Activated T-helper 2 cell treated with anti-CD3 and anti-CD28 coated beads, Interferon-gamma antibody, Interleukin-2, Interleukin-4, amounts not matched to agents 10 μg/mL and 5 μg/mL and 100 μg/mL, durations not matched to agents 14 hours and 24 hours and 36 hours (primary cell): ENCODE results near the gene DTNB. TPM values are rescaled to one million over a fixed set of nuclear protein-coding genes. Genes with fewer than 3 reads are reported as not detected.
"Not testable (repeated sequence)": the region's sequence is repeated elsewhere in the genome, so short reads cannot be mapped to it uniquely, and the experiment has no call there.

Experiments
- DNase-seq: peaks from one replicate; pipeline ENCODE4 v3.0.0; 2021; ENCODE audit warnings: low spot score
- H3K27ac Mint-ChIP-seq: one replicate; pipeline ENCODE4 v1.8.0; 2021; ENCODE audit warnings: mixed read lengths
- H3K27me3 Mint-ChIP-seq: one replicate; pipeline ENCODE4 v1.8.0; 2021; ENCODE audit warnings: low read depth, mixed read lengths
- H3K36me3 Mint-ChIP-seq: one replicate; pipeline ENCODE4 v1.8.0; 2021; ENCODE audit warnings: low read depth, mixed read lengths
- H3K4me1 Mint-ChIP-seq: one replicate; pipeline ENCODE4 v1.8.0; 2021; ENCODE audit warnings: low read depth, mixed read lengths
- H3K4me3 Mint-ChIP-seq: one replicate; pipeline ENCODE4 v1.8.0; 2021; ENCODE audit warnings: low read depth, mild to moderate bottlenecking, moderate library complexity, mixed read lengths
- H3K9me3 Mint-ChIP-seq: one replicate; pipeline ENCODE4 v1.8.0; 2021; ENCODE audit warnings: mixed read lengths
- intact Hi-C: fragments of 100-400 bp; cut with micrococcal nuclease; formaldehyde crosslinking; loops from one replicate; pipeline ENCODE4 v1.15.1; 2023
- total RNA-seq: library from RNA; stranded (reverse); gene quantifications from 2 replicates; pipeline ENCODE4 v1.2.3, GENCODE V29; 2022

DTNB gene
- total RNA-seq, 1 donor from 2014 or later: 33.9 TPM

- Mint-ChIP-seq H3K27me3 (peaks cover 14% of the 10 kb centered on the region), H3K36me3 (no peaks in the 10 kb centered on the region), H3K9me3 (no peaks in the 10 kb centered on the region), H3K27ac (peak overlapping the region; percentile 31), H3K4me1 (peaks cover 34% of the 10 kb centered on the region), H3K4me3 (peak overlapping the region; percentile 79)
- intact Hi-C loops: loop anchor here (5.0 to 10.0 kb wide), 4 partner anchors 84 to 309 kb away; partner anchors contain the start of gene ASXL2
- DNase-seq: no peak
Measured at GRCh38 chr2:25671622-25672021, 1.8 kb downstream of the DTNB start.

GRCh38 chr2:25669520-25669919, 3.9 kb downstream of the DTNB start:
- H3K4me1 Mint-ChIP-seq: peaks cover 31% of the 10 kb centered on the region
- no peak for DNase-seq
- intact Hi-C loops: no loop called here
- H3K27ac Mint-ChIP-seq: no peak overlapping the region
- H3K9me3 Mint-ChIP-seq: no peaks in the 10 kb centered on the region
- peaks cover 3% of the 10 kb centered on the region for H3K27me3 Mint-ChIP-seq
- no peak overlapping the region for H3K4me3 Mint-ChIP-seq
- H3K36me3 Mint-ChIP-seq: no peaks in the 10 kb centered on the region

GRCh38 chr2:25666218-25666617, 7.2 kb downstream of the DTNB start:
- no peak for DNase-seq
- Mint-ChIP-seq H3K4me3 (no peak overlapping the region), H3K36me3 (no peaks in the 10 kb centered on the region), H3K27me3 (peaks cover 2% of the 10 kb centered on the region), H3K9me3 (no peaks in the 10 kb centered on the region), H3K27ac (no peak overlapping the region), H3K4me1 (peaks cover 17% of the 10 kb centered on the region)
- intact Hi-C loops: no loop called here

- H3K9me3 Mint-ChIP-seq, H3K27ac Mint-ChIP-seq, intact Hi-C loops, DNase-seq, H3K4me3 Mint-ChIP-seq, H3K36me3 Mint-ChIP-seq, H3K27me3 Mint-ChIP-seq: not testable (repeated sequence)
- peaks cover 17% of the 10 kb centered on the region for H3K4me1 Mint-ChIP-seq
Measured at GRCh38 chr2:25665429-25665828, 7.9 kb downstream of the DTNB start.

GRCh38 chr2:25664965-25665307, 8.4 kb downstream of the DTNB start:
- Mint-ChIP-seq H3K4me1 (peaks cover 16% of the 10 kb centered on the region), H3K27ac (no peak overlapping the region), H3K36me3 (no peaks in the 10 kb centered on the region), H3K27me3 (no peaks in the 10 kb centered on the region), H3K4me3 (no peak overlapping the region), H3K9me3 (no peaks in the 10 kb centered on the region)
- intact Hi-C loops: loop anchor here (1.0 kb wide), 1 partner anchor 58 kb away; no protein-coding TSS in a partner anchor
- no peak for DNase-seq

- H3K4me1 Mint-ChIP-seq: peaks cover 18% of the 10 kb centered on the region
- no peak for DNase-seq
- no peaks in the 10 kb centered on the region for H3K27me3 Mint-ChIP-seq
- no peaks in the 10 kb centered on the region for H3K36me3 Mint-ChIP-seq
- no peaks in the 10 kb centered on the region for H3K9me3 Mint-ChIP-seq
- H3K27ac Mint-ChIP-seq: no peak overlapping the region
- intact Hi-C loops: loop anchor here (1.0 kb wide), 1 partner anchor 57 kb away; no protein-coding TSS in a partner anchor
- H3K4me3 Mint-ChIP-seq: peak overlapping the region; percentile 1
Measured at GRCh38 chr2:25664183-25664964, 9.0 kb downstream of the DTNB start.

GRCh38 chr2:25655316-25655715, 18.1 kb downstream of the DTNB start:
- no peak for DNase-seq
- Mint-ChIP-seq H3K27ac (no peak overlapping the region), H3K4me1 (peaks cover 29% of the 10 kb centered on the region), H3K36me3 (peaks cover 1% of the 10 kb centered on the region), H3K27me3 (no peaks in the 10 kb centered on the region), H3K4me3 (no peak overlapping the region), H3K9me3 (no peaks in the 10 kb centered on the region)
- intact Hi-C loops: no loop called here

- no peaks in the 10 kb centered on the region for H3K27me3 Mint-ChIP-seq
- H3K27ac Mint-ChIP-seq: no peak overlapping the region
- H3K9me3 Mint-ChIP-seq: no peaks in the 10 kb centered on the region
- intact Hi-C loops: no loop called here
- peaks cover 24% of the 10 kb centered on the region for H3K4me1 Mint-ChIP-seq
- DNase-seq: no peak
- H3K4me3 Mint-ChIP-seq: no peak overlapping the region
- peaks cover 5% of the 10 kb centered on the region for H3K36me3 Mint-ChIP-seq
Measured at GRCh38 chr2:25654801-25655200, 18.6 kb downstream of the DTNB start.

- no peak overlapping the region for H3K27ac Mint-ChIP-seq
- H3K27me3 Mint-ChIP-seq: no peaks in the 10 kb centered on the region
- no peaks in the 10 kb centered on the region for H3K9me3 Mint-ChIP-seq
- H3K4me3 Mint-ChIP-seq: no peak overlapping the region
- H3K36me3 Mint-ChIP-seq: peaks cover 5% of the 10 kb centered on the region
- H3K4me1 Mint-ChIP-seq: peaks cover 7% of the 10 kb centered on the region
- intact Hi-C loops: no loop called here
- no peak for DNase-seq
Measured at GRCh38 chr2:25651782-25652455, 21.5 kb downstream of the DTNB start.

GRCh38 chr2:25651066-25651465, 22.3 kb downstream of the DTNB start:
- no peaks in the 10 kb centered on the region for H3K9me3 Mint-ChIP-seq
- H3K4me3 Mint-ChIP-seq: no peak overlapping the region
- no peak overlapping the region for H3K27ac Mint-ChIP-seq
- no peak for DNase-seq
- intact Hi-C loops: no loop called here
- peaks cover 2% of the 10 kb centered on the region for H3K4me1 Mint-ChIP-seq
- H3K27me3 Mint-ChIP-seq: no peaks in the 10 kb centered on the region
- H3K36me3 Mint-ChIP-seq: peaks cover 5% of the 10 kb centered on the region

GRCh38 chr2:25650256-25650655, 23.1 kb downstream of the DTNB start:
- DNase-seq: no peak
- peaks cover 5% of the 10 kb centered on the region for H3K36me3 Mint-ChIP-seq
- intact Hi-C loops: no loop called here
- H3K27me3 Mint-ChIP-seq: no peaks in the 10 kb centered on the region
- peaks cover 2% of the 10 kb centered on the region for H3K4me1 Mint-ChIP-seq
- no peak overlapping the region for H3K27ac Mint-ChIP-seq
- H3K4me3 Mint-ChIP-seq: no peak overlapping the region
- no peaks in the 10 kb centered on the region for H3K9me3 Mint-ChIP-seq

- intact Hi-C loops: no loop called here
- Mint-ChIP-seq H3K36me3 (peaks cover 5% of the 10 kb centered on the region), H3K4me1 (peaks cover 2% of the 10 kb centered on the region), H3K27me3 (no peaks in the 10 kb centered on the region), H3K27ac (no peak overlapping the region), H3K4me3 (no peak overlapping the region), H3K9me3 (no peaks in the 10 kb centered on the region)
- no peak for DNase-seq
Measured at GRCh38 chr2:25649786-25650185, 23.6 kb downstream of the DTNB start.

- intact Hi-C loops: no loop called here
Measured at GRCh38 chr2:25642298-25642697, 31.1 kb downstream of the DTNB start.

More at GRCh38 chr2:25642298-25642697, 31.1 kb downstream of the DTNB start:
- Mint-ChIP-seq H3K4me1 (no peaks in the 10 kb centered on the region), H3K4me3 (no peak overlapping the region), H3K27me3 (no peaks in the 10 kb centered on the region), H3K36me3 (peaks cover 15% of the 10 kb centered on the region), H3K9me3 (no peaks in the 10 kb centered on the region), H3K27ac (no peak overlapping the region)
- DNase-seq: no peak
